CD4-positive, CD25-positive, alpha-beta regulatory T cell (primary cell): ENCODE data around the gene TNP2. TPM values are rescaled to one million over a fixed set of nuclear protein-coding genes. Genes with fewer than 3 reads are reported as not detected.

Source experiments
- ATAC-seq, 2 donors: fragments of 150-1000 bp; cut with Tn5 transposase; one replicate each; pipeline ENCODE4 v1.10.0; 2021; ENCODE audit warnings: low read depth in 2 of 2, moderate number of reproducible peaks in 2 of 2, moderate library complexity in 1 of 2
- DNase-seq, 3 donors: peaks; one replicate each; pipeline versions ENCODE4 v3.0.0 to v3.0.0-alpha.2; 2012 to 2022; ENCODE audit warnings: mixed read lengths in 1 of 3
- H3K27ac ChIP-seq: one replicate; pipeline ENCODE4 v1.7.0; 2013; ENCODE audit warnings: mild to moderate bottlenecking, low read length; ENCODE audit not compliant: insufficient read depth, poor library complexity, severe bottlenecking
- H3K27me3 ChIP-seq: one replicate; pipeline ENCODE4 v1.7.0; 2013; ENCODE audit warnings: low read length; ENCODE audit not compliant: control insufficient read depth, insufficient read depth
- H3K36me3 ChIP-seq: one replicate; pipeline ENCODE4 v1.7.0; 2013; ENCODE audit warnings: mild to moderate bottlenecking, low read length, moderate library complexity; ENCODE audit not compliant: control insufficient read depth, insufficient read depth
- H3K4me1 ChIP-seq: 2 replicates; pipeline ENCODE4 v1.7.0; 2013; ENCODE audit warnings: mild to moderate bottlenecking, low read length; ENCODE audit not compliant: insufficient read depth, control insufficient read depth, poor library complexity, severe bottlenecking
- H3K4me3 ChIP-seq: one replicate; pipeline ENCODE4 v1.7.0; 2013; ENCODE audit warnings: low read depth, mild to moderate bottlenecking, low read length, moderate library complexity
- H3K9me3 ChIP-seq, 2 experiments: 1 replicate in 1 of 2; 2 replicates in 1 of 2; pipeline ENCODE4 v1.7.0; 2013; ENCODE audit warnings: low read length in 2 of 2, mild to moderate bottlenecking in 1 of 2, moderate library complexity in 1 of 2; ENCODE audit not compliant: control insufficient read depth in 2 of 2
- H3K27ac Mint-ChIP-seq, 3 donors: one replicate each; pipeline ENCODE4 v1.8.0; 2020 to 2022; ENCODE audit warnings: mild to moderate bottlenecking in 3 of 3, mixed read lengths in 3 of 3, moderate library complexity in 2 of 3
- H3K27me3 Mint-ChIP-seq: one replicate; pipeline ENCODE4 v1.8.0; 2022; ENCODE audit warnings: mild to moderate bottlenecking, mixed read lengths
- H3K36me3 Mint-ChIP-seq: one replicate; pipeline ENCODE4 v1.8.0; 2020; ENCODE audit warnings: mixed read lengths
- H3K4me1 Mint-ChIP-seq, 4 donors: one replicate each; pipeline ENCODE4 v1.8.0; 2020 to 2022; ENCODE audit warnings: mixed read lengths in 4 of 4, mild to moderate bottlenecking in 1 of 4
- H3K4me3 Mint-ChIP-seq, 4 donors: one replicate each; pipeline ENCODE4 v1.8.0; 2020 to 2022; ENCODE audit warnings: mild to moderate bottlenecking in 4 of 4, mixed read lengths in 4 of 4, moderate library complexity in 3 of 4
- H3K9me3 Mint-ChIP-seq, 7 donors: one replicate each; pipeline ENCODE4 v1.8.0; 2020 to 2022; ENCODE audit warnings: mixed read lengths in 7 of 7, mild to moderate bottlenecking in 3 of 7, moderate library complexity in 2 of 7
- polyA plus RNA-seq, 4 donors: library from polyadenylated mRNA; unstranded; fragments of 300-500 nt; fragmentation: Illumina TruSeq; gene quantifications; one replicate each; pipeline ENCODE4 v1.2.3, GENCODE V29; 2021
- total RNA-seq: library from RNA; stranded (reverse); gene quantifications from one replicate; pipeline ENCODE4 v1.2.3, GENCODE V29; 2022

TNP2 gene
- total and polyA plus RNA-seq, 5 donors from 2014 or later, result not detected

- H3K27ac ChIP-seq, result peak overlapping the region; percentile 91
- no peak for ATAC-seq
- peak overlapping the region; percentile 26 for H3K4me3 ChIP-seq
- no peaks in the 10 kb centered on the region for H3K36me3 Mint-ChIP-seq
- no peaks in the 10 kb centered on the region for H3K9me3 Mint-ChIP-seq
- H3K9me3 ChIP-seq, result no peaks in the 10 kb centered on the region
- no peak for DNase-seq
- H3K4me1 Mint-ChIP-seq, result peaks cover 5 to 61% (median 39%) of the 10 kb centered on the region in 4 donors
- peak overlapping the region; percentile 93 to 99 (median 96) for H3K27ac Mint-ChIP-seq
- peaks cover 34% of the 10 kb centered on the region for H3K4me1 ChIP-seq
- peaks cover 5% of the 10 kb centered on the region for H3K27me3 Mint-ChIP-seq
- H3K27me3 ChIP-seq, result no peaks in the 10 kb centered on the region
- peak overlapping the region; percentile 71 to 88 (median 76) for H3K4me3 Mint-ChIP-seq
- no peaks in the 10 kb centered on the region for H3K36me3 ChIP-seq
Observed at GRCh38 chr16:11232302-11232851, 36.7 kb downstream of the TNP2 start.

GRCh38 chr16:11231367-11231970 is 37.7 kb downstream of the TNP2 start:
- no peaks in the 10 kb centered on the region for H3K27me3 ChIP-seq
- Mint-ChIP-seq H3K4me3 (peak overlapping the region in 2 of 4 donors; percentile 73 to 77), H3K4me1 (peaks cover 5 to 65% (median 38%) of the 10 kb centered on the region in 4 donors), H3K27me3 (peaks cover 5% of the 10 kb centered on the region), H3K9me3 (no peaks in the 10 kb centered on the region), H3K36me3 (no peaks in the 10 kb centered on the region), H3K27ac (peak overlapping the region; percentile 78 to 97 (median 86))
- no peak overlapping the region for H3K27ac ChIP-seq
- H3K4me3 ChIP-seq, result no peak overlapping the region
- ATAC-seq (no peak), DNase-seq (no peak)
- peaks cover 34% of the 10 kb centered on the region for H3K4me1 ChIP-seq
- H3K36me3 ChIP-seq, result no peaks in the 10 kb centered on the region
- no peaks in the 10 kb centered on the region for H3K9me3 ChIP-seq

- Histone ChIP-seq H3K9me3 (no peaks in the 10 kb centered on the region), H3K4me1 (peaks cover 45% of the 10 kb centered on the region), H3K36me3 (no peaks in the 10 kb centered on the region), H3K27ac (no peak overlapping the region), H3K4me3 (no peak overlapping the region), H3K27me3 (no peaks in the 10 kb centered on the region)
- Mint-ChIP-seq H3K27ac (peak overlapping the region; percentile 65 to 86 (median 67)), H3K4me1 (peaks cover 9 to 77% (median 43%) of the 10 kb centered on the region in 4 donors), H3K4me3 (no peak overlapping the region), H3K27me3 (peaks cover 5% of the 10 kb centered on the region), H3K36me3 (no peaks in the 10 kb centered on the region), H3K9me3 (no peaks in the 10 kb centered on the region)
- no peak for ATAC-seq
- DNase-seq, result no peak
Observed at GRCh38 chr16:11229906-11230305, 39.2 kb downstream of the TNP2 start.

- Mint-ChIP-seq H3K36me3 (no peaks in the 10 kb centered on the region), H3K27ac (peak overlapping the region; percentile 65 to 95 (median 67)), H3K27me3 (peaks cover 5% of the 10 kb centered on the region), H3K4me3 (no peak overlapping the region), H3K9me3 (no peaks in the 10 kb centered on the region), H3K4me1 (peaks cover 9 to 78% (median 43%) of the 10 kb centered on the region in 4 donors)
- no peaks in the 10 kb centered on the region for H3K27me3 ChIP-seq
- H3K9me3 ChIP-seq, result no peaks in the 10 kb centered on the region
- H3K4me1 ChIP-seq, result peaks cover 45% of the 10 kb centered on the region
- H3K27ac ChIP-seq, result no peak overlapping the region
- H3K36me3 ChIP-seq, result no peaks in the 10 kb centered on the region
- no peak for DNase-seq
- H3K4me3 ChIP-seq, result no peak overlapping the region
- no peak for ATAC-seq
Observed at GRCh38 chr16:11229432-11229831, 39.7 kb downstream of the TNP2 start.

- H3K4me1 ChIP-seq, result peaks cover 35% of the 10 kb centered on the region
- H3K9me3 ChIP-seq, result no peaks in the 10 kb centered on the region
- H3K36me3 ChIP-seq, result no peaks in the 10 kb centered on the region
- H3K9me3 Mint-ChIP-seq, result no peaks in the 10 kb centered on the region
- ATAC-seq, result no peak
- no peak overlapping the region for H3K4me3 ChIP-seq
- H3K27me3 ChIP-seq, result no peaks in the 10 kb centered on the region
- peak in 1 of 3 donors; percentile 35 for DNase-seq
- no peaks in the 10 kb centered on the region for H3K36me3 Mint-ChIP-seq
- peak overlapping the region; percentile 97 to 98 (median 97) for H3K27ac Mint-ChIP-seq
- peak overlapping the region; percentile 84 for H3K27ac ChIP-seq
- peak overlapping the region; percentile 76 to 89 (median 81) for H3K4me3 Mint-ChIP-seq
- H3K27me3 Mint-ChIP-seq, result no peaks in the 10 kb centered on the region
- H3K4me1 Mint-ChIP-seq, result peaks cover 6 to 64% (median 33%) of the 10 kb centered on the region in 4 donors
Observed at GRCh38 chr16:11225677-11226549, 43.2 kb downstream of the TNP2 start.

DNA sequence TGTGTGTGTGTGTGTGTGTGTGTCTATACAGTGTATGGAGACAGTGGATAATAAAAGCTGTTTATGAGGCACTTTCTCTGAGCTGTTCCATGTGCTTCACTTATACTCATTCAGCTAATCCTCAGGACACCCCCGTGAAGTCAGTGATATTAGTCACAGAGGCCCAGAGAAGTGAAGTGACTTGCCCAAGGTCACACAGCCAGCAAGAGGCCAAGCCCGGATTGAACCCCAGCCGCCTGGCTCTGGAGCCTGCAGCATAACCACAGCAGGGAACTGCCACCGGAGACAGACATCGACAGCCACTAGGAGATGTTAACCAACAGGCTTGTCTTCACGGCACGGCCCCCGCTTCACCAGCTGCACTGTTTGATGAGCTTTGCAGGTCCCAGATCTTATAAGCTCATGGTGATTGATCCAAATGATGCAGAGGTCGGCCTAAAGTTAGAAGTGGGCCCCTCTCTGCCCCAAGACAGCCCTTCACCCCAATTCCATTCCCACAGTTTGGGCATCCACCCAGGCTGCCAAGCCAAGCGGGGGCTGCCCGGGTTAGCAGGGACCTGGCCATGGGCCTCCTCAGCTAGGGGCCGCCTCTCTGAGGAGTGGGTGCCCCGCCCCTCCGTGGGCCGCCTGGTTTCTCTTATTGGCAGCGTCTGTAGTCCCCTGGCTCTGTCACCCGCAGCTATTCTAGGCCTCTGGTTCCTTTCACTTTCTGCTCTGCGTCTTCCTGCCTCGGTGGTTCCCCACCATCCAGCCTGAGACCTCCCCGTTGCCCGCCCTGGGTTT is 44.0 kb downstream of the TNP2 start:
- peak overlapping the region; percentile 13 for H3K4me3 ChIP-seq
- H3K9me3 ChIP-seq, result no peaks in the 10 kb centered on the region
- no peaks in the 10 kb centered on the region for H3K36me3 Mint-ChIP-seq
- no peaks in the 10 kb centered on the region for H3K27me3 Mint-ChIP-seq
- peak overlapping the region; percentile 97 to 98 (median 97) for H3K27ac Mint-ChIP-seq
- ATAC-seq, result peak; percentile 78 to 84
- peak overlapping the region; percentile 84 for H3K27ac ChIP-seq
- no peaks in the 10 kb centered on the region for H3K27me3 ChIP-seq
- peaks cover 35% of the 10 kb centered on the region for H3K4me1 ChIP-seq
- peaks cover 0 to under 1% (median 0%) of the 10 kb centered on the region in 7 donors for H3K9me3 Mint-ChIP-seq
- H3K4me1 Mint-ChIP-seq, result peaks cover 4 to 61% (median 34%) of the 10 kb centered on the region in 4 donors
- DNase-seq, result peak; percentile 59 to 92 (median 73)
- H3K36me3 ChIP-seq, result no peaks in the 10 kb centered on the region
- H3K4me3 Mint-ChIP-seq, result peak overlapping the region; percentile 76 to 89 (median 81)
